ENCODE data around the gene MACROD2.

GRCh38 chr20:15107931-15108330 lies 1112.6 kb downstream of the MACROD2 start:
- TF ChIP-seq, protein P1, sequence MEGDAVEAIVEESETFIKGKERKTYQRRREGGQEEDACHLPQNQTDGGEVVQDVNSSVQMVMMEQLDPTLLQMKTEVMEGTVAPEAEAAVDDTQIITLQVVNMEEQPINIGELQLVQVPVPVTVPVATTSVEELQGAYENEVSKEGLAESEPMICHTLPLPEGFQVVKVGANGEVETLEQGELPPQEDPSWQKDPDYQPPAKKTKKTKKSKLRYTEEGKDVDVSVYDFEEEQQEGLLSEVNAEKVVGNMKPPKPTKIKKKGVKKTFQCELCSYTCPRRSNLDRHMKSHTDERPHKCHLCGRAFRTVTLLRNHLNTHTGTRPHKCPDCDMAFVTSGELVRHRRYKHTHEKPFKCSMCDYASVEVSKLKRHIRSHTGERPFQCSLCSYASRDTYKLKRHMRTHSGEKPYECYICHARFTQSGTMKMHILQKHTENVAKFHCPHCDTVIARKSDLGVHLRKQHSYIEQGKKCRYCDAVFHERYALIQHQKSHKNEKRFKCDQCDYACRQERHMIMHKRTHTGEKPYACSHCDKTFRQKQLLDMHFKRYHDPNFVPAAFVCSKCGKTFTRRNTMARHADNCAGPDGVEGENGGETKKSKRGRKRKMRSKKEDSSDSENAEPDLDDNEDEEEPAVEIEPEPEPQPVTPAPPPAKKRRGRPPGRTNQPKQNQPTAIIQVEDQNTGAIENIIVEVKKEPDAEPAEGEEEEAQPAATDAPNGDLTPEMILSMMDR (IDR thresholded peaks at IDR 0.05): no peak
- TF ChIP-seq POLR2A (IDR thresholded peaks at IDR 0.05): no peak
- no peak for TF ChIP-seq POLR2AphosphoS5 (IDR thresholded peaks at IDR 0.05)
